ENCODE data around the gene SLC6A19.

DNA sequence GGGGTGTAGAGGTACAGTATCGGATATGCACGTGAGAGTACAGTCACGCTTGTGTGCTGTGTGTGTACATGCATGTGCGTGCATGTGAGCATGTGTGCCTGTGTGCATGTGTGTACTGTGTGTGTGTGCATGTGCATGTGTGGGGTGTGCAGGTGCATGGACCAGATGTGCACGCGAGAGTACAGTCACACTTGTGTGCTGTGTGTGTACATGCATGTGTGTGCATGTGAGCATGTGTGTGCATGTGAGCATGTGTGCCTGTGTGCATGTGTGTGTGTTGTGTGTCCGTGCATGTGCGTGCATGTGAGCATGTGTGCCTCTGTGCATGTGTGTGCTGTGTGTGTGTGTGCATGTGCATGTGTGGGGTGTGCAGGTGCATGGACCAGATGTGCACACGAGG is 10.3 kb downstream of the SLC6A19 start:
- TF ChIP-seq EZH2 (IDR thresholded peaks at IDR 0.05; ENCODE audit: borderline replicate concordance, control insufficient read depth, low read depth, low read length) (no peak), LARP7 (IDR thresholded peaks at IDR 0.05) (no peak), PAX8 (IDR thresholded peaks at IDR 0.05) (no peak), POLR2A (IDR thresholded peaks at IDR 0.05; ENCODE audit: low read depth, low read length) (no peak), GABPA (IDR thresholded peaks at IDR 0.05; ENCODE audit: low read depth) (no peak), TAF1 (IDR thresholded peaks at IDR 0.05; ENCODE audit: borderline replicate concordance, low read depth, low read length) (no peak), POLR2AphosphoS5 (IDR thresholded peaks at IDR 0.05; ENCODE audit: low read length) (no peak), RAD21 (IDR thresholded peaks at IDR 0.05; ENCODE audit: insufficient read depth, low read depth, low read length) (no peak), ATF2 (IDR thresholded peaks at IDR 0.05; ENCODE audit: low read length) (no peak), MYC (IDR thresholded peaks at IDR 0.05; ENCODE audit: insufficient read depth, insufficient read length, insufficient replicate concordance, low read length, severe bottlenecking) (no peak), ELK1 (IDR thresholded peaks at IDR 0.05; ENCODE audit: low read depth, low read length) (no peak), NFYB (IDR thresholded peaks at IDR 0.05; ENCODE audit: insufficient read depth, low read depth, low read length) (no peak)
- TF ChIP-seq, protein P1, sequence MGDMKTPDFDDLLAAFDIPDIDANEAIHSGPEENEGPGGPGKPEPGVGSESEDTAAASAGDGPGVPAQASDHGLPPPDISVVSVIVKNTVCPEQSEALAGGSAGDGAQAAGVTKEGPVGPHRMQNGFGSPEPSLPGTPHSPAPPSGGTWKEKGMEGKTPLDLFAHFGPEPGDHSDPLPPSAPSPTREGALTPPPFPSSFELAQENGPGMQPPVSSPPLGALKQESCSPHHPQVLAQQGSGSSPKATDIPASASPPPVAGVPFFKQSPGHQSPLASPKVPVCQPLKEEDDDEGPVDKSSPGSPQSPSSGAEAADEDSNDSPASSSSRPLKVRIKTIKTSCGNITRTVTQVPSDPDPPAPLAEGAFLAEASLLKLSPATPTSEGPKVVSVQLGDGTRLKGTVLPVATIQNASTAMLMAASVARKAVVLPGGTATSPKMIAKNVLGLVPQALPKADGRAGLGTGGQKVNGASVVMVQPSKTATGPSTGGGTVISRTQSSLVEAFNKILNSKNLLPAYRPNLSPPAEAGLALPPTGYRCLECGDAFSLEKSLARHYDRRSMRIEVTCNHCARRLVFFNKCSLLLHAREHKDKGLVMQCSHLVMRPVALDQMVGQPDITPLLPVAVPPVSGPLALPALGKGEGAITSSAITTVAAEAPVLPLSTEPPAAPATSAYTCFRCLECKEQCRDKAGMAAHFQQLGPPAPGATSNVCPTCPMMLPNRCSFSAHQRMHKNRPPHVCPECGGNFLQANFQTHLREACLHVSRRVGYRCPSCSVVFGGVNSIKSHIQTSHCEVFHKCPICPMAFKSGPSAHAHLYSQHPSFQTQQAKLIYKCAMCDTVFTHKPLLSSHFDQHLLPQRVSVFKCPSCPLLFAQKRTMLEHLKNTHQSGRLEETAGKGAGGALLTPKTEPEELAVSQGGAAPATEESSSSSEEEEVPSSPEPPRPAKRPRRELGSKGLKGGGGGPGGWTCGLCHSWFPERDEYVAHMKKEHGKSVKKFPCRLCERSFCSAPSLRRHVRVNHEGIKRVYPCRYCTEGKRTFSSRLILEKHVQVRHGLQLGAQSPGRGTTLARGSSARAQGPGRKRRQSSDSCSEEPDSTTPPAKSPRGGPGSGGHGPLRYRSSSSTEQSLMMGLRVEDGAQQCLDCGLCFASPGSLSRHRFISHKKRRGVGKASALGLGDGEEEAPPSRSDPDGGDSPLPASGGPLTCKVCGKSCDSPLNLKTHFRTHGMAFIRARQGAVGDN (IDR thresholded peaks at IDR 0.05), result no peak
- TF ChIP-seq, protein P2, sequence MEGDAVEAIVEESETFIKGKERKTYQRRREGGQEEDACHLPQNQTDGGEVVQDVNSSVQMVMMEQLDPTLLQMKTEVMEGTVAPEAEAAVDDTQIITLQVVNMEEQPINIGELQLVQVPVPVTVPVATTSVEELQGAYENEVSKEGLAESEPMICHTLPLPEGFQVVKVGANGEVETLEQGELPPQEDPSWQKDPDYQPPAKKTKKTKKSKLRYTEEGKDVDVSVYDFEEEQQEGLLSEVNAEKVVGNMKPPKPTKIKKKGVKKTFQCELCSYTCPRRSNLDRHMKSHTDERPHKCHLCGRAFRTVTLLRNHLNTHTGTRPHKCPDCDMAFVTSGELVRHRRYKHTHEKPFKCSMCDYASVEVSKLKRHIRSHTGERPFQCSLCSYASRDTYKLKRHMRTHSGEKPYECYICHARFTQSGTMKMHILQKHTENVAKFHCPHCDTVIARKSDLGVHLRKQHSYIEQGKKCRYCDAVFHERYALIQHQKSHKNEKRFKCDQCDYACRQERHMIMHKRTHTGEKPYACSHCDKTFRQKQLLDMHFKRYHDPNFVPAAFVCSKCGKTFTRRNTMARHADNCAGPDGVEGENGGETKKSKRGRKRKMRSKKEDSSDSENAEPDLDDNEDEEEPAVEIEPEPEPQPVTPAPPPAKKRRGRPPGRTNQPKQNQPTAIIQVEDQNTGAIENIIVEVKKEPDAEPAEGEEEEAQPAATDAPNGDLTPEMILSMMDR (IDR thresholded peaks at IDR 0.05 in 2 of 3, conservative IDR thresholded peaks at IDR 0.05 in 1 of 3; ENCODE audit: control insufficient read depth in 2 of 3, extremely low read depth in 1 of 3, insufficient read depth in 1 of 3, low read depth in 3 of 3, low read length in 3 of 3), result no peak

All from GM12878 (cell line).